ENCODE results near the gene GSTT2B. TPM values are rescaled to one million over a fixed set of nuclear protein-coding genes. Genes with fewer than 3 reads are reported as not detected.
"Not testable (repeated sequence)": the region's sequence is repeated elsewhere in the genome, so short reads cannot be mapped to it uniquely, and the experiment has no call there.

The GSTT2B gene
- total RNA-seq, 1 donor from 2014 or later, result 6.0 TPM

DNA sequence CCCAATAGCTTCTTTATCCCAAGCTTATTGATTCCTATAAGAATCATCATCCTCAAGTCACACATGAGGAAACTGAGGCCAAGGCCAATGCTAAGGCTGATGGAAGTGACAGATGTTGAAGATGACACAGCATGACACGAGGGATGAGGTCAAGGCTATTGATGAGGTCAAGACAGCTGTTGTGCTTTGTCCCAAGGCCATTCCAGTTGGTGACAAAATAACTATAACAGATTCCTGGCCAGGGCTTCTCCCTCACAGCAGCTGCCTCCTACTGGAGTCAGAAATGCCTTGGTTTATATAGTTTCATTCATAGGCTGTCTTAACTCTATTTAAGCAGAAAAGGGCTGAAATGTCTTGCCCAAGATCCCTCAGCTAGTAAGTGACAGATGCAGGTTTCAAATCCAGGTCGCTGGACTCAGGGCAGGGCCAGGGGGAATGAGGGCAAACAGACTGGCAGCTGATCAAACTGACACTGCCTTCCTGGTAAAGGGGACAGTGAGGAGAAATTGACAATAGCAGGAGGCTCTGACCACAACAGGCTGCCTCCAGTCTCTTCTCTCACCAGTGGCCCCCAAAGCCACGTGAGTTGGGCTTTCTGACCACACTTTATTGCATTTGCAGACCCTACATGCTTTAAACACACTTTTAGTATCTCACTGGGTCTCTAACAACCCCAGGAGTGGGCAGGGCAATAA is 50.4 kb downstream of the GSTT2B start:
- no peak for DNase-seq (ENCODE audit: low spot score)
- Mint-ChIP-seq H3K36me3 (ENCODE audit: low read depth, unreplicated experiment) (peaks cover 3% of the 10 kb centered on the region), H3K27me3 (ENCODE audit: unreplicated experiment) (peaks cover 12% of the 10 kb centered on the region), H3K27ac (ENCODE audit: unreplicated experiment) (no peak overlapping the region), H3K4me3 (ENCODE audit: unreplicated experiment) (no peak overlapping the region), H3K9me3 (ENCODE audit: unreplicated experiment) (no peaks in the 10 kb centered on the region), H3K4me1 (ENCODE audit: unreplicated experiment) (peaks cover 11% of the 10 kb centered on the region)
- TF ChIP-seq, protein P1, sequence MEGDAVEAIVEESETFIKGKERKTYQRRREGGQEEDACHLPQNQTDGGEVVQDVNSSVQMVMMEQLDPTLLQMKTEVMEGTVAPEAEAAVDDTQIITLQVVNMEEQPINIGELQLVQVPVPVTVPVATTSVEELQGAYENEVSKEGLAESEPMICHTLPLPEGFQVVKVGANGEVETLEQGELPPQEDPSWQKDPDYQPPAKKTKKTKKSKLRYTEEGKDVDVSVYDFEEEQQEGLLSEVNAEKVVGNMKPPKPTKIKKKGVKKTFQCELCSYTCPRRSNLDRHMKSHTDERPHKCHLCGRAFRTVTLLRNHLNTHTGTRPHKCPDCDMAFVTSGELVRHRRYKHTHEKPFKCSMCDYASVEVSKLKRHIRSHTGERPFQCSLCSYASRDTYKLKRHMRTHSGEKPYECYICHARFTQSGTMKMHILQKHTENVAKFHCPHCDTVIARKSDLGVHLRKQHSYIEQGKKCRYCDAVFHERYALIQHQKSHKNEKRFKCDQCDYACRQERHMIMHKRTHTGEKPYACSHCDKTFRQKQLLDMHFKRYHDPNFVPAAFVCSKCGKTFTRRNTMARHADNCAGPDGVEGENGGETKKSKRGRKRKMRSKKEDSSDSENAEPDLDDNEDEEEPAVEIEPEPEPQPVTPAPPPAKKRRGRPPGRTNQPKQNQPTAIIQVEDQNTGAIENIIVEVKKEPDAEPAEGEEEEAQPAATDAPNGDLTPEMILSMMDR (IDR thresholded peaks at IDR 0.05; ENCODE audit: unreplicated experiment), result no peak

DNA sequence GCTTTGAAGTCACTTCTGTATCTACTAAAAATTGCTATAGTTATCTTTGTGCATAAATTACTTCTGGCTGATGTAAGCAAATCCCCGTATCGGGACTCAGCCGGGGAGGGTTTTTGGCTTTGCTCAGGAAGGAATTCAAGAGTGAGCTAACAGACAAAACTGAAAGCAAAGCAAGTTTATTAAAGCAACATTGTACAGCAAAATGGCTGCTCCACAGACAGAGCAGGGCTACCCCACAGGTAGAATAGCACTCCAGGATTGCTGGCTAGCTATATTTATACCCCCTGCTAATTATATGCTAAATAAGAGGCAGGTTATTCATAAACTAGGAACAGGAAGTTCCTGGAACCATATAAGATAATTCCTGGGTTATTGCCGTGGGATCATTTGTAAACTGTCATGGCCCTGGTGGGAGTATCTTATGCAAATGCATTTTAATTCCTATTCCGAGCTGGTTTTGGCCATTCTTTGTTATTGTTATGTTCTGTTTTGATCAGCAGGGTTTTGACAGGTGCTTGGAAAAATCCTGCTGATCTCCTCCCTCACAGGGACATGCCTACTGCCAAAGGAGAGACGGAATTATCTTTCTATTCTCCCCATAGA is 51.6 kb downstream of the GSTT2B start:
- Mint-ChIP-seq H3K4me3 (ENCODE audit: unreplicated experiment) (no peak overlapping the region), H3K27me3 (ENCODE audit: unreplicated experiment) (peaks cover 13% of the 10 kb centered on the region), H3K27ac (ENCODE audit: unreplicated experiment) (no peak overlapping the region), H3K9me3 (ENCODE audit: unreplicated experiment) (no peaks in the 10 kb centered on the region), H3K36me3 (ENCODE audit: low read depth, unreplicated experiment) (peaks cover 3% of the 10 kb centered on the region), H3K4me1 (ENCODE audit: unreplicated experiment) (peaks cover 11% of the 10 kb centered on the region)
- TF ChIP-seq, protein P1 (IDR thresholded peaks at IDR 0.05; ENCODE audit: unreplicated experiment), result no peak
- DNase-seq (ENCODE audit: low spot score), result no peak

DNA sequence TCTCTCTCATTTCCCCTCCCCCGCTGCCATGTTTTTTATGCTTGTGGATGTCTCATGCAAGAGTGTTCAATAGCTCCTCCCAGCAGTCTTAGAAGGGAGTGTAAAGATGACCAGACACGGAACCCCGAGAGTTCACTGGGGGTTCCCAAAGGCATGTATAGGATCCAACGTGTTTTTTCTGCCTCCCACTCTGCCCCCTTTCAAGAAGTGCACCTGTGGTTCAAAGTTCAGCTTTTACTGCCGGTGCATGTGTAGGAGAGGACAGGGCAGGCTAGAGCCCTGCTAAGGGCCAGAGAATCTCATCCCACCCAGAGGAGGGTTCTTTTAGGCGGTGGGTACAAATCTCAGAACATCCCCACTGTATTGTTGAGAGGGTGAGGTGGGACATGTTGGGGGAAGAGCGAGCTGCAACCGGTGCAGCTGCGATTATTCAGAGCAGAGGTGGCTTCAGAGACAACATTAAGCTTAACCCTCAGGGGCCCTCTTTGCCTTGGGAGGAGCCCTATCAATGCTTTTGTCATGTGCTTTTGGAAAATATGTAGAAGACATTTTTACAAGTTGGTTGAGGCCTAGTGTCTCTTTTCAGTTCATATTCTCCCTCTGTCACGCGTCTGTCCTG is 52.3 kb downstream of the GSTT2B start:
- Mint-ChIP-seq H3K4me3 (ENCODE audit: unreplicated experiment) (no peak overlapping the region), H3K9me3 (ENCODE audit: unreplicated experiment) (no peaks in the 10 kb centered on the region), H3K27me3 (ENCODE audit: unreplicated experiment) (peaks cover 14% of the 10 kb centered on the region), H3K36me3 (ENCODE audit: low read depth, unreplicated experiment) (peaks cover 3% of the 10 kb centered on the region), H3K27ac (ENCODE audit: unreplicated experiment) (no peak overlapping the region), H3K4me1 (ENCODE audit: unreplicated experiment) (peaks cover 9% of the 10 kb centered on the region)
- TF ChIP-seq, protein P1 (IDR thresholded peaks at IDR 0.05; ENCODE audit: unreplicated experiment), result no peak
- no peak for DNase-seq (ENCODE audit: low spot score)

DNA sequence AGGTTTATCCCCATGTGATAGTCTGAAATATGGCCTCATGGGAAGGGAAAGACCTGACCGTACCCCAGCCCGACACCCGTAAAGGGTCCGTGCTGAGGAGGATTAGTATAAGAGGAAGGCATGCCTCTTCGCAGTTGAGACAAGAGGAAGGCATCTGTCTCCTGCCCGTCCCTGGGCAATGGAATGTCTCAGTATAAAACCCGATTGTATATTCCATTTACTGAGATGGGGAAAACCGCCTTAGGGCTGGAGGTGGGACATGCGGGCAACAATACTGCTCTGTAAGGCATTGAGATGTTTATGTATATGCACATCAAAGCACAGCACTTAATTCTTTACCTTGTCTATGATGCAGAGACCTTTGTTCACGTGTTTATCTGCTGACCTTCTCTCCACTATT is 53.6 kb downstream of the GSTT2B start:
- not testable (repeated sequence) for H3K4me1 Mint-ChIP-seq (ENCODE audit: unreplicated experiment); DNase-seq (ENCODE audit: low spot score); H3K4me3 Mint-ChIP-seq (ENCODE audit: unreplicated experiment); H3K36me3 Mint-ChIP-seq (ENCODE audit: low read depth, unreplicated experiment); H3K9me3 Mint-ChIP-seq (ENCODE audit: unreplicated experiment); H3K27ac Mint-ChIP-seq (ENCODE audit: unreplicated experiment)
- H3K27me3 Mint-ChIP-seq (ENCODE audit: unreplicated experiment), result peaks cover 11% of the 10 kb centered on the region

Other genes starting within 250 kb of the GSTT2B start
- 8.0 TPM for gene ZNF70, start 210.1 kb downstream of the GSTT2B start, total RNA-seq (ENCODE audit: unreplicated experiment)
- not detected for gene VPREB3, start 206.8 kb downstream of the GSTT2B start, total RNA-seq (ENCODE audit: unreplicated experiment)
- gene C22orf15, start 198.2 kb downstream of the GSTT2B start, total RNA-seq (ENCODE audit: unreplicated experiment), result 2.0 TPM
- 55.8 TPM for gene CHCHD10, start 193.2 kb downstream of the GSTT2B start, total RNA-seq (ENCODE audit: unreplicated experiment)
- 3.4 TPM for gene MMP11, start 188.3 kb downstream of the GSTT2B start, total RNA-seq (ENCODE audit: unreplicated experiment)
- gene SMARCB1, start 174.2 kb downstream of the GSTT2B start, total RNA-seq (ENCODE audit: unreplicated experiment), result 105 TPM
- 1.3 TPM for gene DERL3, start 122.2 kb downstream of the GSTT2B start, total RNA-seq (ENCODE audit: unreplicated experiment)
- 9.2 TPM for gene SLC2A11, start 103.3 kb downstream of the GSTT2B start, total RNA-seq (ENCODE audit: unreplicated experiment)
- gene MIF, start 66.8 kb downstream of the GSTT2B start, total RNA-seq (ENCODE audit: unreplicated experiment), result 306 TPM
- gene DDTL, start 5.7 kb upstream of the GSTT2B start, total RNA-seq (ENCODE audit: unreplicated experiment), result 1.4 TPM
- gene DDT, start 13.2 kb upstream of the GSTT2B start, total RNA-seq (ENCODE audit: unreplicated experiment), result 73.5 TPM
- gene GSTT2, start 18.9 kb upstream of the GSTT2B start, total RNA-seq (ENCODE audit: unreplicated experiment), result not detected
- not detected for gene GSTT4, start 44.3 kb upstream of the GSTT2B start, total RNA-seq (ENCODE audit: unreplicated experiment)
- 61.2 TPM for gene CABIN1, start 50.1 kb upstream of the GSTT2B start, total RNA-seq (ENCODE audit: unreplicated experiment)
- gene SUSD2, start 220.3 kb upstream of the GSTT2B start, total RNA-seq (ENCODE audit: unreplicated experiment), result 0.38 TPM